Endothelial cell of umbilical vein (primary cell): Measurements from ENCODE around the gene KCNQ5. TPM values are rescaled to one million over a fixed set of nuclear protein-coding genes. Genes with fewer than 3 reads are reported as not detected.

Source experiments
- BruUV-seq: library from RNA; stranded (reverse); fragments of 400-500 nt; replicated peaks from 2 replicates; lab custom pipeline; 2021; lab: Mats Ljungman, UMichigan
- CTCF ChIA-PET: fragments of 300-600, 350-600 bp; sonication (Branson Sonifier 250); formaldehyde crosslinking; loops from one replicate; lab custom pipeline; 2021; ENCODE audit warnings: antibody characterized with exemption, inconsistent platforms; lab: Charles Lee
- POLR2A ChIA-PET: fragments of 300-600, 350-600 bp; sonication (Branson Sonifier 250); formaldehyde crosslinking; loops from one replicate; lab custom pipeline; 2021; ENCODE audit warnings: antibody characterized with exemption, inconsistent platforms; lab: Charles Lee
- DNase-seq: peaks from one replicate; pipeline ENCODE4 v3.0.0-alpha.2; 2011; ENCODE audit warnings: low read depth, low spot score
- FAIRE-seq: peaks from 2 replicates; lab custom pipeline; 2011; peaks lifted over from hg19 to GRCh38; lab: Jason Lieb, UNC
- H2AFZ ChIP-seq: 2 replicates; pipeline ENCODE4 v1.6.0; 2012; ENCODE audit warnings: low read depth, low read length, control low read depth, inconsistent platforms
- H3K27ac ChIP-seq: 2 replicates; pipeline ENCODE4 v1.5.1; 2011; ENCODE audit warnings: low read depth, mild to moderate bottlenecking, control low read depth, low read length, moderate library complexity; ENCODE audit not compliant: insufficient read depth
- H3K27me3 ChIP-seq, 2 experiments: 2 replicates each; pipeline versions ENCODE4 v1.6.0 to v1.6.1; 2011; ENCODE audit warnings: low read length in 2 of 2, mixed read lengths in 1 of 2; ENCODE audit not compliant: control insufficient read depth in 2 of 2, insufficient read depth in 2 of 2
- H3K36me3 ChIP-seq, 2 experiments: 2 replicates in 1 of 2; 3 replicates in 1 of 2; pipeline ENCODE4 v1.5.1; 2011; ENCODE audit warnings: low read length in 2 of 2, mild to moderate bottlenecking in 1 of 2, moderate library complexity in 1 of 2; ENCODE audit not compliant: control insufficient read depth in 2 of 2, insufficient read depth in 2 of 2; ENCODE audit errors: extremely low read depth in 1 of 2
- H3K4me1 ChIP-seq: 3 replicates; pipeline ENCODE4 v1.5.1; 2011; ENCODE audit warnings: mild to moderate bottlenecking, low read length; ENCODE audit not compliant: control insufficient read depth, insufficient read depth; ENCODE audit errors: extremely low read depth
- H3K4me2 ChIP-seq: 2 replicates; pipeline ENCODE4 v1.6.1; 2011; ENCODE audit warnings: low read length, control low read depth, mixed read lengths; ENCODE audit not compliant: insufficient read depth
- H3K4me3 ChIP-seq, 3 experiments: fragments of 200-600 bp in 1 of 3; sonication (generic), shearing (Covaris generic) in 1 of 3; replicated peaks in 1 of 3; 2 replicates each; pipeline ENCODE4 v1.5.1; 2011 to 2016; ENCODE audit warnings: control low read depth in 3 of 3, low read length in 3 of 3, mild to moderate bottlenecking in 2 of 3, inconsistent platforms in 1 of 3, low read depth in 1 of 3, moderate library complexity in 1 of 3; ENCODE audit not compliant: insufficient read depth in 1 of 3
- H3K79me2 ChIP-seq: 2 replicates; pipeline ENCODE4 v1.6.0; 2012; ENCODE audit warnings: low read length, inconsistent platforms; ENCODE audit not compliant: control insufficient read depth, insufficient read depth
- H3K9ac ChIP-seq: replicated peaks from 2 replicates; pipeline ENCODE3; 2011; ENCODE audit warnings: low read length, control low read depth; ENCODE audit not compliant: insufficient read depth; ENCODE audit errors: extremely low read depth
- H3K9me1 ChIP-seq: replicated peaks from 3 replicates; pipeline ENCODE4 v1.6.0; 2011; ENCODE audit warnings: mild to moderate bottlenecking, low read length; ENCODE audit not compliant: control insufficient read depth, insufficient read depth; ENCODE audit errors: extremely low read depth
- H3K9me3 ChIP-seq: replicated peaks from 2 replicates; pipeline ENCODE4 v1.5.1; 2012; ENCODE audit warnings: low read length, inconsistent platforms; ENCODE audit not compliant: control insufficient read depth, insufficient read depth
- H4K20me1 ChIP-seq: replicated peaks from 2 replicates; pipeline ENCODE3; 2011; ENCODE audit warnings: mild to moderate bottlenecking, low read length; ENCODE audit not compliant: control insufficient read depth, insufficient read depth; ENCODE audit errors: extremely low read depth
- CTCF ChIP-seq, 2 donors: IDR thresholded peaks; 1 replicate in 1 of 2; 2 replicates in 1 of 2; pipeline ENCODE4 v1.5.1; 2011; ENCODE audit warnings: low read length in 2 of 2, mild to moderate bottlenecking in 2 of 2, moderate library complexity in 2 of 2, control low read depth in 1 of 2, inconsistent platforms in 1 of 2, low read depth in 1 of 2; ENCODE audit not compliant: insufficient read depth in 1 of 2; ENCODE audit errors: extremely low read depth in 1 of 2
- EZH2 ChIP-seq: IDR thresholded peaks from 2 replicates; pipeline ENCODE4 v1.6.1; 2012; ENCODE audit warnings: borderline replicate concordance, low read depth, mild to moderate bottlenecking, moderate library complexity, low read length, inconsistent platforms; ENCODE audit not compliant: severe bottlenecking
- FOS ChIP-seq: IDR thresholded peaks from 2 replicates; pipeline ENCODE4 v1.6.1; 2011; ENCODE audit warnings: mild to moderate bottlenecking, low read length, moderate library complexity, borderline replicate concordance; ENCODE audit not compliant: insufficient read depth
- GATA2 ChIP-seq: IDR thresholded peaks from 2 replicates; pipeline ENCODE4 v1.7.0; 2011; ENCODE audit warnings: low read depth, mild to moderate bottlenecking, moderate library complexity, mixed read lengths, low read length; ENCODE audit not compliant: insufficient read length, insufficient read depth
- JUN ChIP-seq: IDR thresholded peaks from 2 replicates; pipeline ENCODE4 v1.6.1; 2011; ENCODE audit warnings: borderline replicate concordance, low read depth; ENCODE audit not compliant: insufficient read length, insufficient read depth
- MAX ChIP-seq: IDR thresholded peaks from 2 replicates; pipeline ENCODE4 v1.6.1; 2011; ENCODE audit not compliant: insufficient read depth, insufficient read length
- MYC ChIP-seq: IDR thresholded peaks from one replicate; pipeline ENCODE4 v1.6.1; 2011; ENCODE audit warnings: mild to moderate bottlenecking, low read depth, low read length
- POLR2A ChIP-seq: IDR thresholded peaks from 2 replicates; pipeline ENCODE4 v1.6.1; 2012; ENCODE audit warnings: low read depth, mild to moderate bottlenecking, control low read depth, low read length
- POLR2AphosphoS5 ChIP-seq: IDR thresholded peaks from 2 replicates; pipeline ENCODE4 v1.6.1; 2012; ENCODE audit warnings: low read depth, mild to moderate bottlenecking, control low read depth, low read length, moderate library complexity; ENCODE audit not compliant: insufficient read depth
- dilution Hi-C: fragments of 300-500 bp; cut with MboI; formaldehyde crosslinking; loops from one replicate; pipeline ENCODE4 v1.15.0; 2019; ENCODE audit warnings: low sequenced_read_pairs; ENCODE audit not compliant: extremely low pct_ligation_motif_present
- intact Hi-C: fragments of 100-400 bp; cut with micrococcal nuclease; formaldehyde crosslinking; loops from one replicate; pipeline ENCODE4 v1.10.0; 2022
- polyA plus RNA-seq, 4 experiments: library from polyadenylated mRNA; depleted of rRNA in 3 of 4; stranded (reverse) in 3 of 4; unstranded in 1 of 4; fragments of >200 nt; gene quantifications; 2 replicates each; pipeline versions ENCODE4 v1.2.1 to v1.2.3, GENCODE V29; 2011 to 2012; ENCODE audit warnings: missing spikeins in 1 of 4
- total RNA-seq: library from RNA; stranded (reverse); gene quantifications from 2 replicates; pipeline ENCODE4 v1.2.3, GENCODE V29; 2021

KCNQ5 gene
- total and polyA plus RNA-seq, 2 donors (not counting 3 experiments of a cell fraction or from before 2014, with no cell fraction given), result 0.22 TPM; not detected in 1

GRCh38 chr6:73169111-73169510, 547.2 kb downstream of the KCNQ5 start:
- Histone ChIP-seq H3K9me3 (no peaks in the 10 kb centered on the region), H3K4me3 (no peak overlapping the region), H4K20me1 (no peaks in the 10 kb centered on the region), H3K36me3 (no peaks in the 10 kb centered on the region), H3K27me3 (peaks cover 0 to 4% of the 10 kb centered on the region in 2 experiments), H3K9me1 (no peaks in the 10 kb centered on the region), H3K9ac (no peak overlapping the region), H3K4me2 (no peak overlapping the region), H3K27ac (no peak overlapping the region), H3K79me2 (no peaks in the 10 kb centered on the region), H3K4me1 (no peaks in the 10 kb centered on the region), H2AFZ (no peak overlapping the region)
- POLR2A ChIA-PET, result no interaction called here
- FAIRE-seq, result no peak
- CTCF ChIA-PET, result interaction anchor here (0.9 to 1.5 kb wide), 4 partner anchors 11 to 553 kb away, joined by 3 to 6 read pairs (median 4); no protein-coding TSS in a partner anchor
- TF ChIP-seq MAX (no peak), CTCF (IDR thresholded peaks at IDR 0.05; ENCODE audit: extremely low read depth in 1 of 2, insufficient read depth in 1 of 2, low read depth in 1 of 2, low read length in 2 of 2) (no peak), POLR2A (no peak), POLR2AphosphoS5 (no peak), GATA2 (no peak), JUN (no peak), MYC (no peak), FOS (no peak), EZH2 (no peak)
- dilution Hi-C loops, result no loop called here
- DNase-seq, result no peak
- no TSS peak for BruUV-seq
- intact Hi-C loops, result no loop called here
